ENCODE measurements around the gene GABARAP.

GABARAP gene

DNA sequence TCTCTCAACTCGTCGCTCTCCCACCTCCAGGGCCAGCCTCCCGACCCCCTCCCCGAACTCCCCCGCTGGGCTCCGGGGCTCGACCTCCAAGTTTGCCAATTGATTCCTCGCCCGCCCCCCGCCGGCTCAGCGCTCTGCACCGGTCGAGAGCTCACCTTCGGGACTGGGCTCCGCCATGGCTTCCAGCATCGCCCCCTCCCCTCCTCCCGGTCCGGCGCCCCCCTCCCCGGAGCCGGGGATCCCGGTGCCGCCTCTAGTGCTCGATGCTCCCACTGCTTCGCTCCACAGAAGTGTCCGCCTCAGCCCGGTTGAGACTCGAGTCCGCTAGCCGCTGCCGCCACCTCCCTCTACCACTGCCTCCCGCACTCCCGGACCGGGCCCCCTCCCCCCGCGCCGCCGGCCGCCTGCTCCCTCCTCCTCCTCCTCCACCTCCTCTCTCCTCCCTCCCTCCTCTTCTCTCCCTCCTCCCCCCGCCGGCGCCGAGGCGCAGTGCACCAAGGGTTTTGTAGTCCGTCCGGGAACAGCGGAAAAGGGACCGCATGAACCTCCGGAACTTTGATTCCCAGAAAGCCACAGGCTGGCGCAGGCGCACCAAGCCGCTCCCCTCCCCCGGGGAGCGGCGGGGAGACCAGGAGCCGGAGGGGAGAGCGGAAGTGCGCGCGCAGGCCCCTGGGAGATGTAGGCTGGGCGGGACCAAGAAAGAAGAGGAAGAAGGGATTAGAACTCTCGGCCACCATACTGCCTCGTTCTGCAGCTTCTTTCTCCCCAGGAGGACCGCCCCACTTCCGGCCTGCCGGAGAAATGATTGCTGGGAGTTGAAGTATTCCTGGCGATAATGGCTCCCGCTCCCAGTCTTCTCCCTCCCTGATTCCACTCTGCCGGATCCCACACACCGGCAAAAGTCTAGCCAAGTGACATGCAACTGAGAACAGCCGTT is 2.9 kb downstream of the GABARAP start, which contains the start of gene PHF23:
TSS of gene PHF23 (minus strand) at position 367 of the 937 bp plus-strand sequence. CDS start at position 189, 178 bp downstream.
- DNase-seq: peak; percentile 99

DNA sequence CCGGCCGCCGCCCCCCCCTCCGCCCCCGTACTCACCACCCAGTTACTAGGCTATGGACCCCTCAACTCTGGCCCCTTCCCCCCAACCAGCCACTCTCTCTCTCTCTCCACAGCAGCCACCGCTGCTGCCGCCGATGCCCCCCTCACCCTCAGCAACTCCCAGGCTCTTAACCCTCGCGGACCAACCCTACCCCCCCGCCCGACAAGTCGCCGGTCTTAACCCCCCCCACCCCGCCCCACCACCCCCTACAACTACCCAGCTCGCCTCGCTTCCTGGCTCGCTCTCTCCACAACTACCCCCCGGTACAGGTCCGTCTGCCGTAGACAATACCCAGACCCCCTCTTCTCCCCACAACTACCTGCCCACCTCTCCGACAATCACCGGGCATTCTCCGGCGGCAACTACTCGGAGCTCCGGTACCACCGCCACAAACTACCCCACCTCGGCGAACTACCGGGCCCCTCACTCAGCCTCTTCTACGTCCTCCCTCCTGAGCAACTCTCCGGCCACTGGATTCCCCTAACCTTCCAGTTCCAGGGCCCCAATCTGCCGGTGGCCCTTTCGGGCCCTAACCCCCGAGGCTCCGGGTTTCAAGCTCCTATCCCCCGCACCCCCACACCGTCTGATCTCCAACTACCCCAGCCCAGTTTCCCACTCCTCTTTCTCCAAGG is 3.7 kb downstream of the GABARAP start:
- DNase-seq: peak; percentile 47 to 58

DNA sequence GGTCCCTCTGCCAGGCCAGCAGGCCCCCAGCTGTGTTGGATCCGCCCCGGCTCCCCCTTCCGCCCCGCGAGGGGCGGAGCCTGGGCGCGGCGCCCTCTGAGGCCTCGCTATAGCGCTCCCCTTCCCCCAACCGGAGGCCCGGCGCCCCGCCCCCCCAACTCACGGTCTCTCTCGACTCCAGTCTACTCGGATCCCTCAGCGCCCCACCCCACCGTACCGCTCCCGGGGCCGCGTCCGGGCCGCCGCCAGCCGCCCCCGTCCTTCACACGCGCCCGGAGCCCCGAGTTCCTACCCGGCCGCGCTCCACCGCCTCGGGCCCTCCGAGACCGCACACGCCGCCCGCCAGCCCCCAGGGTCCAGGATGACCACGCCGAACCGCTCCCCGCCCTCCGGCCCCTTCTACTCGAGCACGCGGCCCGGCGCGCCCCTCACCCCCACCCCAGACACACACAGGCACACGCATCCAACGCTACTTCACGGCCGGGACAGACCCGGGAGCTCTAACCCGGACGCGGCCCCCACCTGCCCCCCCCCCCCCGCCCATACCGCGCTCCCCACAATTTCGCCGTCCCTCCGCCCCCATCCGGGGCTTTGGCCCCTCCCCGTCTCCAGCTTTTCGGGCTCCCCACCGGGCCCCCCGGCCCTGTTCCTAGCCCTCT is 4.4 kb downstream of the GABARAP start:
- DNase-seq: peak; percentile 85 to 88

DNA sequence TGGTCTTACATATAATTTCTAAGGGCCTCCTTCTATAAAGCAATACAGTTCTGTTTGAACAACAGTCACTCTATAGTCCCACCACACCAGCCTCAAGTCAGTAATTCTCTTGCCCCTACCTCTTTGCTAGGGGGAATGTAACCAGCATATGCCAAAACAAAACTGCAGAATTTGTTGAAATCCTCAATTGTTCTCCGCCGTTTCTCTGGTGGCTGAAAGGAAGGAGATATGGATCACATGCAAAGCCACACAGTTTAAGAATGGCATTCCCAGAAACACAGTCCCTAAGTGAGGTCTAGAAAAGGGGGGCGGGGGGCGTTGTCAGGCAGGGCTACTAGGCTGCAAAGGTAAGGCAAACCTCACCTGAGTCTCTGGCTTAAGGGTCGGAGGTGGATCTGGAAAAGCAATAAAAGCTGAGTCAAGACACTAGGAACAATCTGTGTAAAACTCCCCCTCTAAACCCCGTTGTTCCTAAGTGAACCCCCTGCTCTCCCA is 4.9 kb downstream of the GABARAP start:
- no peak for DNase-seq

DNA sequence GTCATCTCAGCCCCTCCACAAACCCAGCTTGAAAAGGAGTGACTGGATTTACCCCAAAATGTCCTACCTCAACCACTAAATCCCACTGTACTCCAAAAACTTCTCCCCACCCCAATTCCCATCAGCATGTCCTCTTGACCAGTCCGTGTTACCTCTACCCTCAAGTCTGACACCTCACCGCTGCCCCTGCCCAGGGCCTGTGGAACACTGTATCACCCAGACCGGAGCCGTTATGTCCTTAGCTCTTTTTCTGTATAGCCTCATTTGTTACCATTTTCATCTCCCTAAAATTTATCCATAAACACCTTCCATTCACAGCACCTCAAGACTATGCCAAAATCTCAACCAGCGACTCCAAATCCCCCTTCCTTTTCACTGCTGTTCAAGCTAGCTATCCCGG is 5.4 kb downstream of the GABARAP start:
- no peak for DNase-seq

DNA sequence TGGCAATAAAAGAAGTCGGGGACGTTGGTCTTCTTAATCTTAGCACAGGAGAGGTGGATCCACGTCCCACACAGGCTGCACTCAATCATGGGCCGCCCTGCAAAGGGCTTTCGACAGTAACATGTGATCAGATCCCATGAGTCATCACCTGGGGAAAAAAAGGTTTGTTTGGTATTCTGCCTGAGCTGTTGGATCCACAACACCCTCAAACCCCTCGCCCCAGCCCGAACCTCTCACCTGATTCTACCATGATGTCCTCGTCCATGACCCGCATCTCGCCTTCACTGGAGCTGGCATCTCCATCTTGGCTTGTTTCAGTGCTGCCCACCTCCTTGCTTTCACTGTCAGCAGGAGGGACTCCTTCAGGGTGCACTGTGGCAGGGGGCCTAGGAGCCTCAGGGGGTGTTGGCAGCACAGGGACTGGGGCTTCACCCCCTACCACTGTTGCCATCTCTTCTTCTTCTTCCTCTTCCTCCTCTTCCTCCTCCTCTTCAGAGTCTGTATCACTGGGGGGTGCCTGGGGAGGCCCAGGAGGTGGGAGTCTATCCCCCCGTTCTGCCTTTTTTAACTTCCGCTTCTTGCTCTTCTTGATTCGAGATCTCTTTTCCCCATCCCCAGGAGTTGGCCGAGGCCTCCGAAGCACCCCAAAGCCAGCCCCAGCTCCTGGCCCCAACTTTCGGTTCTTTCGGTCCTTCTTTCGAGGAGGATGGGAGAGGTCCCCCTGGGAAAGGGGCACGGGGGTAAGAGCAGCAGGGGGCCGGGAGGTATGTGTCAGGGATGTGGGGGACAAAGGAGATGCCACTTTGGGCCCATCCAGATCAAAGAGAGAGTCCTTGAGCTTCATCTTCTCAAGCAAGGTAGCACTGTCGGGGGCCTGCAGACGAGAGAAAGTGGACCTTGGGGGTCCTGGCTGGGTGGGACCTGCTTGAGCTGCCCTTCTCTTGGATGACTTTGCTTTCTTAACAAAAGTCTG is 6.3 kb downstream of the GABARAP start:
- no peak for DNase-seq

DNA sequence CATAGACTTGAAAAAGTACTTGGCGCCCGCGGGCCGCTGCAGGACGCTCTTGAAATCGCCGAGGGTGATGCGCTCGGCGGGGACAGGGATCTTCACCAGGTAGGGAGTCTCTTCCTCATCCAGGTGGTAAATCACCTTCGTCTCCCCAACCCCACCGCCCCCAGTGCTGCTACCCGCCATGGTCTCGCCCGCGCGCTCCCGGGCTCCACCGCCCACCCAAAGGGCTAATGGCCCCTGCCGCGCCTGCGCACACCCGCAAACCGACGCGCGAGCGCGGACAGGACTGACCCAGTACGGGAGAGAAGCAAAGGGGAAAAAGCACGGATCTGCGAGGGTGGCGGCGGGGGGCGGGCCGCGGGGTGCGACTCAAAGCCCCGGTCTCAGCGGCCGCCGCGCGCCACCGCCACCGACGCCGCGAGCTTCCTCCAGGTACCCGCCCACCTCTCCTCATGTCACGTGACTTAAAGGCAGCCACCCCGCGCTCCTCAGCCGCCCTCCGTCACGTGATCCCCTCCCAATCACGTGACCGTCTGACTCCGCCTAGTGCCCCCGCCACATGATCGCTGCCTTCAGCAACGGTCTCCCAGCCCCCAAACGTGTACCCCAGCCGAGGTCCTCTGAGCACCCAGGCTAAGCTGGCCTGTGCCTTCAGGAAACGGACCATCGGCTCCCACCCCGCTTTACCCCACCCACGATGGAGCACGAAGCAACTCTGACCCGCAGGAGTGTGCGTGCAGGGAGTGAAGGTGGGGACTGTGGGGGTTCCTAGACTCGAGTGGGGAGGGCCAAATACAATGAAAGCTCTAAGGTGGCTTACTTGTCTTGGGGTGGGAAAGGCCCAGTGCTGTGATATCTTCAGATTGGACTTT is 7.9 kb downstream of the GABARAP start, which contains the start of gene DVL2:
TSS of gene DVL2 (minus strand) at position 435 of the 869 bp plus-strand sequence. CDS start at position 180, 255 bp downstream.
- DNase-seq: peak; percentile 95 to 96

DNA sequence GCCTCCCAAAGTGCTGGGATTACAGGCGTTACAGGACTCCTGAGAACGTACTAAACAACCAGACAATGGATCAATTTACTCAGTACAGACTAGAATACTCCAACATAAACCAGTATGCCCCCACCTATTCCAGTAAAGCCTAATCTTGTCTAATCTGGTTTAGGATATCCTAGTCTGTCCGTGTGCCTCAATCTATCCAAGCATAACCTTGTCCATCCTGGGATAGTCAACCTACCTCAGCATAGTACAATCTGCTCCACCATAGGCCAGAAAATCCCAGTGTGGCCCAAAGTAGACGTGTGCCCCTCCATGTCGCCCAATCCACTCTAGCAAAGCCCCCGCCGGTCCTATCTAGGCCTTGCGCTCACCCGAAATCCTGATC is 8.6 kb downstream of the GABARAP start:
- no peak for DNase-seq

DNA sequence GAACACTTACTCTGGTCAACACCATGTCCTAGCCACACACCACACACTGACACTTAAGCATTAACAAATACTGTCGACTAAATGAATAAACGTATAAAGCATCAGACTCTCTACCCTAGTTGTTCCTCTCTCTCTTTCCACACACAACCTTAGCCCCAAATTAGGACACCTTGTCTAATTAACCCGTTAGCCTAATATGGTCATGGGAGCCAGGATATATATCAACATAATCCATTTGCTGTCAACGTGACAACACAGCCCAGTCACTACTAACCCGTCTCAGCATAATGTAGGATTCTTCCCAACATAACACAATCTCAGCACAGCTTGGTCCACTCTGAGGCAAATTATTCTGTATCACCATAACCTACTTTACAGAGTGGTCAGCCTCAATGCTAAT is 10.1 kb downstream of the GABARAP start:
- no peak for DNase-seq

DNA sequence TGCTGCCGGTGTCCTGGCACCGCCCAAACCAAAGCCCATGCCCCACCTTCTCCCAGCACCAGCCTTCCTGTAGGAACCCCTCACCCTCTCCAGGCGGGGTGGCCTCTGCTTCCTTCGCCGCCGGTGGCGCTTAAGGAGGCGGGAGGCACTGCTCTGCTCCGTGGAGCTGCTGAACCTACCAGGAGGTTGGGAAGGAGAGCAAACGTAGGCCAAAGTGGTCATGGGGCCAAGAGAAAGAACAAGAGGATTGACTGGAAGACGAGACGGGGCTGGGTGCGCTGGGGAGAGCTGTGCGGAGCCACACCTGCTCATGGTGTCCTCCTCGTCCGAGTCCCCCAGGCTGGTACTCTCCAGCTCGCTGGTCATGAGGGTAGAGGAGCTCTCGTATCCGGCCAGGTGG is 12.7 kb downstream of the GABARAP start:
- no peak for DNase-seq

DNA sequence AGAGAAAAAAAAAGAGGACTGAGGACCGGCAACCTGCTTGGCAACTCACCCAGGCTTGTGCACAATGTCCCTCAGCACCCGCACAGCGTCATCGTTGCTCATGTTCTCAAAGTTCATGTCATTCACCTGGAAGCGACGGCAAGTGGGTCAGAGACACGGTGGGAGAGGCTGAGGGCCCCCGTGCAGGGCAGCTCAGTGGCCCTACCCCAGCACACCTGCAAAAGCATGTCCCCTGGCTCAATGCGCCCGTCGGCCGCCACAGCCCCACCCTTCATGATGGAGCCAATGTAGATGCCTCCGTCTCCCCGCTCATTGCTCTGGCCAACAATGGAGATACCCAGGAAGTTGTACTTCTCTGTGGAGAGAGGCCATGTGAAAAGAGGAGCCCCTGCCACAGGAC is 13.3 kb downstream of the GABARAP start:
- no peak for DNase-seq

DNA sequence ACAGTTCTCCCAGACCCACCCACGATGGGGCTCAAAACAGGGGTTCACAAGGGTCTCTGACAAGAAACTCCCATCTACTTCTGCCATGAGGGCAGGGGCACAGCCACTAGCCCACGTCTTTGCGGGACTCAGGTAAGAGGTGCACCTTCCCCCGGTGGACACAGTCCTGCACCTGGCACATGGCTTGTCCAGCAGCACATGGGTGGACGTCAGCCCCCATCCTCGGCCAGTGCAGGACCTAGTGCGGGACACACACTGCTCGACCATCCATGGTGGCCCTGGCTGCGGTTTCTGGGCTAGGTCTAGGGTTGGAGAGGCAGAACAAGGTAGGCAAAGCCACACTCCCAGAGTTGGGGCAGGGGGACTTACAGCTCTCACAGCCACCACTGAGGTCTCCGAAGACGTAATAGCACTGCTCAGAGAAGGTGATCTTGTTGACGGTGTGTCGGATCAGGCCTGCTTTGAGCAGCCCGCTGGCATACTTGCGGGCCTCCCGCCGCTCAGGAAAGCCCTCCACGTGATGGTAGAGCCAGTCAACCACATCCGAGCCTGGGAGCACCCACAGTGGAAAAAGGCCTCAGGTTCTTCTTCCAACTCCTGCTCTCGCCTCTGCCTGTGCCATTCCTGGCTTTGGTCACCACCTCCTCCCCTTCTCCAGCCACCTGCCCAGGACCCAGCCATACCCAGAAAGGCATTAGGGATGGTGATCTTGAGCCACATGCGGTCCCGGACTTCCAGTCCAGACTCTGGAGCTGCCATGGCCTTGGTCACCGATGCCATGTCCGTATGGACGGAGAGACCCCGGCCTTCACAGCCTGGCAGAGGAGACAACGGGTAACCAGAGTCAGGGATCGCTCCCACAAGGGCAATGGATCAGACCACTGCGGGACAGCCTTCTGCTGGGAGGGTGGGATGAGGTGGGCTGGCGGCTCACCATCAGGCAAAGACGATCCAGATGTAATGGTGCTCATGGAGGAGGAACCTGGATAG is 15.2 kb downstream of the GABARAP start:
- DNase-seq: no peak

DNA sequence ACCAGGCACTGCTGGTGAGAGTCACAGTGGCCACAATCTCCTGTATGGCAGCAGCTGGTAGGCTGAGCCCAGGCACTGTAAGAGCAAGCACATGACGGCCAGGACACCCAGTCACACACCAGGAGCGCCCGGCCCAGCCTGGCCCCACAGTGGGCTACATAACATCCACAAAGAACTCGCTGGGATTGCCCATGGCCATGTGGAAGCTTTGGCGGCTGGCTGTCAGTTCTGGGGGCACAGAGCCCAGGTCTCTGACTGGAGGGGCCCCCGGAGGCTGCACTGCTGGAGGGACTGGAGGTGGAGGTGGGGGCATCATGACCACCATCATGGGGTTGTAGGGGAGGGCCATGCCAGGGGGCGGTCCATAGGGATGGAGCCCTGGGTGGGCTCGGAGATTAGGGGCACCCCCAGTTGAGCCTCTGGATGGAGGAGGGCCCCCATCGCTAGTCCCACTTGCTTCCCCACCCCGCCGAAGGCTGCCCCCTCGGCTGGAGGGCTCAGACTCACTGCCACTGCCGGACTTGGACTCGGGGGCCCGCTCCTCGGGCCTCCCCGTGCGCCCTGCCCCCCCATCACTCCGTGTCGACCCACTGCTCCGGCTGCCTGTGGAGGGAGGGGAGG is 16.4 kb downstream of the GABARAP start:
- no peak for DNase-seq

DNA sequence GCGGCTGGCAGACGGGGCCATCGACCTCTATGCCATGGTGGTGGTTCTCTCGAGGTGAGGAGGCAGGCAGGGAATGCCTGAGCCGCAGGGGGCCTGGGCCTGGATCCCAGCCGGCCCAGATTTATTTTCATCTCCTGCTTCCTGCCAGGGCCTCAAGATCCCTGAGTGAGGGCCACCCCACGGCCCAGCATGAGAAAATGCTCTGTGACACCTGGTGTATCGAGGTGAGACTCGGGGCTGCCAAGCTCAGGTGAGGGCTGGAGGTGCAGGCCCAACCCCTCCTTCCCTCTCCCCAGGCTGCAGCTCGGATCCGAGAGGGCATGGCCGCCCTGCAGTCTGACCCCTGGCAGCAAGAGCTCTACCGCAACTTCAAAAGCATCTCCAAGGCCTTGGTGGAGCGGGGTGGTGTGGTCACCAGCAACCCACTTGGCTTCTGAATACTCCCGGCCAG is 17.6 kb downstream of the GABARAP start:
- no peak for DNase-seq

DNA sequence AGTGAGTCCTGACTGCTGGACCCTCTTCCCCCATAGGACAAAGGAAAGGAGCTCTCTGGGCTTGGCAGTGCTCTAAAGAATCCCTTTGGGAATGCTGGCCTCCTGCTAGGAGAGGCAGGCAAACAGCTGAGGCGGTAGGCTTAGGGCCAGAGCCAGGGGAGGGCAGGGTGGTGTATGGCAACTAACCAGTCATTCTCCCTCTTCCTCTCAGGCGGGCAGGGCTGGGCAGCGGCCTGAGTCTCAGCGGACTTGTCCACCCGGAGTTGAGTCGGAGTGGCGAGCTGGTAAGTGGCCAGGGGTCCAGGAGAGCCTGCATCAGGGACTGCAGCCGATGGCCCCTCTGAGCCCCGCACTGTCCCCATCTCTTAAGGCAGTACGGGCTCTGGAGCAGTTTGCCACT is 18.1 kb downstream of the GABARAP start:
- DNase-seq: no peak

DNA sequence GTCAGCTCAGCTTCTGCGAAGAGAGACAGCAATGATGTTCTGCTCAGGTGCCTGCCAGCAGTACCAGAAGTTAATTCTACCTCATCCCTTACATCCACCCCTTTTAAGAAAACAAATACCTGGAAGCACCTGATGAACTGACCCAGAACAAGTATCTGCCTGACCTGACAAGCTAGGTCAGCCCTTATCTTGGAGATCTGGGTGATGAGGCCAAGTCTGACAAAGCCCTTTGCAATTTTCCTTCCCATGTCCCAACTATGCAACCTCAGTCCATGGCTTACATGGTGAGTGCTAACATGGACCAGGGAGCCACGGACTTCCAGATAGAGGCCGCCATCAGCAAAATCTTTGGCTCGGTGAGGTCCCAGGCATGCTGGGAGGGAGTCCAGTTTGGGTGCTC is 18.9 kb downstream of the GABARAP start:
- no peak for DNase-seq

DNA sequence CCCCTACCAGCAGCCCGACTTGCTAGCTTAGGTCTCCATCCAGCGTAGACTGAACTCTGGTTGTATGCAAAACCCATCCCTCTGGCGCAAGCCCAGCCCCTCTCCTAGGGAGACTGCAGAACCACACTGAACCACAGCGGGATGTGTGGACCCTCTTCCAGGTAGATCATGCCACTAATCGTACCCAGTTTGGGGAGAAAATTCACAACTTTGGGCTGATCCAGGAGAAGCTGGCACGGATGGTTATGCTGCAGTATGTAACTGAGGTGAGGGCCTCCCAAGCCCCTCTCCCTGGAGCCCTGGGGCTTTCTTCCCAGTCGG is 19.3 kb downstream of the GABARAP start:
- no peak for DNase-seq

DNA sequence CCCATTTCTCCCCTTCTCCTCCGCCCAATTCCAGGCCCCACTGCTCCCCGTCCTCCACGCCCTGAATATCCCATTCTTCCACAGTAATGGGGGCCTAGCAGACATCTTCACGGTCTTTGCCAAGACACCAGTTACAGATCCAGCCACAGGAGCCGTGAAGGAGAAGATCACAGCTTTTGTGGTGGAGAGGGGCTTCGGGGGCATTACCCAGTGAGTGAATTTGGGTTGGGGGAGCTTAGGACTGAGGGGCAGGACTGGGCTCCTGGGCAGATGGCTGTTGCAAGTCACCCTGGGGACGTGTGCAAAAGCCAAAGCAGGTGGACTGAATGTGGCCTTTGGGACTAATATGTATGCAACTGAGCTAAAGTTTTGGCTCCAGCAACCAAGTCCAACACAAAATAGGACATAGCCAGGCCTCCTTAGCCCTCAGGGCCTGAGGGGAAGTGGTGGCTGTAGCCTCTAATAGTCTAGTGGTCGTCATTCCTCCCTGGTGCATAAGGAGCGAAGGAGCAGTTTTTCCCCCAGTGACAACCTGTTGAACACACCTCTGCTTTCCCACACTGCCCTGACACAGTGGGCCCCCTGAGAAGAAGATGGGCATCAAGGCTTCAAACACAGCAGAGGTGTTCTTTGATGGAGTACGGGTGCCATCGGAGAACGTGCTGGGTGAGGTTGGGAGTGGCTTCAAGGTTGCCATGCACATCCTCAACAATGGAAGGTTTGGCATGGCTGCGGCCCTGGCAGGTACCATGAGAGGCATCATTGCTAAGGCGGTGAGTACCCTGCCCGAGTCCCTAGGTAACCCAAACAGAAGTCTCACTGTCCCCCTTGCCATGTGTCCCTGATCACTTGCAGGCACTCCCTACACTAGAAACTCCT is 19.9 kb downstream of the GABARAP start:
- DNase-seq: no peak

Measured in CD4-positive, alpha-beta T cell treated with Interleukin-4 for 1 hour (primary cell).